Measurements from ENCODE around the gene SMARCA2. TPM values are rescaled to one million over a fixed set of nuclear protein-coding genes. Genes with fewer than 3 reads are reported as not detected.

Gene SMARCA2
- total RNA-seq, 2 donors from 2014 or later: 63.8 to 109 TPM

DNA sequence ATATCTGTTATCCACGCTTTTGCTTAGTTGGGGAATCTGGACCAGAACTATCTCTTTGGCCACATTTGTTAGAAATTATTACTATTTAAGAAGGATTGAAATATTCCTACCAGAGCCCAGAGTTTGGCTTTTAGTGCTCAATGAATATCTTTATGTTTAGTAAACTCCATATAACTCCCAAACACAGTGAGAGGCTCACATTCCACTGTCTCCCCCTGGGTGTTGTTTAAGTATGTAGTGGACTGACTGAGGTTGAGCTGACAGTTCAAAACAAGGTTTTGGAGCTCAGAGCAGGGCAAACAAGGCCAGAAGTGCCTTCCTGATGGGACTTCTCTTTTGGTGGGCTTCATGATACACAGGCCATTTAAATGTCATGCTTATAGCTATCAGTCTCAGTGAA lies 216.0 kb downstream of the SMARCA2 start:
- DNase-seq (ENCODE audit: low spot score): no peak
- no peaks in the 10 kb centered on the region for H3K9me3 ChIP-seq
- no peaks in the 10 kb centered on the region for H3K36me3 ChIP-seq
- TF ChIP-seq, protein P1, sequence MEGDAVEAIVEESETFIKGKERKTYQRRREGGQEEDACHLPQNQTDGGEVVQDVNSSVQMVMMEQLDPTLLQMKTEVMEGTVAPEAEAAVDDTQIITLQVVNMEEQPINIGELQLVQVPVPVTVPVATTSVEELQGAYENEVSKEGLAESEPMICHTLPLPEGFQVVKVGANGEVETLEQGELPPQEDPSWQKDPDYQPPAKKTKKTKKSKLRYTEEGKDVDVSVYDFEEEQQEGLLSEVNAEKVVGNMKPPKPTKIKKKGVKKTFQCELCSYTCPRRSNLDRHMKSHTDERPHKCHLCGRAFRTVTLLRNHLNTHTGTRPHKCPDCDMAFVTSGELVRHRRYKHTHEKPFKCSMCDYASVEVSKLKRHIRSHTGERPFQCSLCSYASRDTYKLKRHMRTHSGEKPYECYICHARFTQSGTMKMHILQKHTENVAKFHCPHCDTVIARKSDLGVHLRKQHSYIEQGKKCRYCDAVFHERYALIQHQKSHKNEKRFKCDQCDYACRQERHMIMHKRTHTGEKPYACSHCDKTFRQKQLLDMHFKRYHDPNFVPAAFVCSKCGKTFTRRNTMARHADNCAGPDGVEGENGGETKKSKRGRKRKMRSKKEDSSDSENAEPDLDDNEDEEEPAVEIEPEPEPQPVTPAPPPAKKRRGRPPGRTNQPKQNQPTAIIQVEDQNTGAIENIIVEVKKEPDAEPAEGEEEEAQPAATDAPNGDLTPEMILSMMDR (IDR thresholded peaks at IDR 0.05): no peak
- no peaks in the 10 kb centered on the region for H3K27me3 ChIP-seq
- H3K27ac ChIP-seq: no peak overlapping the region
- H3K4me1 ChIP-seq: peaks cover 0 to 24% of the 10 kb centered on the region in 2 donors
- H3K4me3 ChIP-seq: no peak overlapping the region

GRCh38 chr9:2231829-2232228 lies 216.7 kb downstream of the SMARCA2 start:
- H3K9me3 ChIP-seq: no peaks in the 10 kb centered on the region
- TF ChIP-seq, protein P1 (IDR thresholded peaks at IDR 0.05): no peak
- H3K27me3 ChIP-seq: no peaks in the 10 kb centered on the region
- no peak for DNase-seq (ENCODE audit: low spot score)
- H3K36me3 ChIP-seq: no peaks in the 10 kb centered on the region
- no peak overlapping the region for H3K4me3 ChIP-seq
- H3K27ac ChIP-seq: no peak overlapping the region
- H3K4me1 ChIP-seq: peaks cover 0 to 24% of the 10 kb centered on the region in 2 donors

GRCh38 chr9:2233274-2233673 lies 218.1 kb downstream of the SMARCA2 start:
- TF ChIP-seq, protein P1 (IDR thresholded peaks at IDR 0.05): no peak
- no peaks in the 10 kb centered on the region for H3K36me3 ChIP-seq
- H3K27ac ChIP-seq: no peak overlapping the region
- H3K9me3 ChIP-seq: no peaks in the 10 kb centered on the region
- peaks cover 0 to 24% of the 10 kb centered on the region in 2 donors for H3K4me1 ChIP-seq
- H3K27me3 ChIP-seq: no peaks in the 10 kb centered on the region
- no peak for DNase-seq (ENCODE audit: low spot score)
- H3K4me3 ChIP-seq: no peak overlapping the region

- peaks cover 0 to 18% of the 10 kb centered on the region in 2 donors for H3K4me1 ChIP-seq
- H3K27me3 ChIP-seq: no peaks in the 10 kb centered on the region
- H3K9me3 ChIP-seq: no peaks in the 10 kb centered on the region
- H3K36me3 ChIP-seq: no peaks in the 10 kb centered on the region
- no peak overlapping the region for H3K4me3 ChIP-seq
- H3K27ac ChIP-seq: no peak overlapping the region
- DNase-seq (ENCODE audit: low spot score): no peak
- TF ChIP-seq, protein P1 (IDR thresholded peaks at IDR 0.05): no peak
These were observed 219.3 kb downstream of the SMARCA2 start for GRCh38 chr9:2234371-2234893.

- no peaks in the 10 kb centered on the region for H3K36me3 ChIP-seq
- H3K4me1 ChIP-seq: peaks cover 0 to 13% of the 10 kb centered on the region in 2 donors
- no peak for DNase-seq (ENCODE audit: low spot score)
- H3K9me3 ChIP-seq: no peaks in the 10 kb centered on the region
- H3K4me3 ChIP-seq: no peak overlapping the region
- TF ChIP-seq, protein P1 (IDR thresholded peaks at IDR 0.05): no peak
- H3K27ac ChIP-seq: no peak overlapping the region
- no peaks in the 10 kb centered on the region for H3K27me3 ChIP-seq
These were observed 220.5 kb downstream of the SMARCA2 start for GRCh38 chr9:2235623-2236022.

GRCh38 chr9:2236850-2237249 lies 221.7 kb downstream of the SMARCA2 start:
- TF ChIP-seq, protein P1 (IDR thresholded peaks at IDR 0.05): no peak

More at GRCh38 chr9:2236850-2237249, 221.7 kb downstream of the SMARCA2 start:
- no peak for DNase-seq (ENCODE audit: low spot score)
- Histone ChIP-seq H3K4me3 (no peak overlapping the region), H3K9me3 (no peaks in the 10 kb centered on the region), H3K4me1 (peaks cover 2 to 21% of the 10 kb centered on the region in 2 donors), H3K27ac (no peak overlapping the region), H3K27me3 (no peaks in the 10 kb centered on the region), H3K36me3 (no peaks in the 10 kb centered on the region)

Data from right atrium auricular region (tissue), 2 donors.